Stimulated activated CD8-positive, alpha-beta memory T cell treated with anti-CD3 and anti-CD28 coated beads, Interleukin-7, amount 100 ng/mL, for 24 hours (primary cell): ENCODE results near the gene BCL2L12.
"Not testable (repeated sequence)": the region's sequence is repeated elsewhere in the genome, so short reads cannot be mapped to it uniquely, and the experiment has no call there.

Experiments
- DNase-seq: peaks from one replicate; pipeline ENCODE4 v3.0.0-alpha.2; 2020; ENCODE audit warnings: low read depth

The BCL2L12 gene

GRCh38 chr19:49665351-49666119 is at the start of gene BCL2L12, which contains the start of gene IRF3:
BCL2L12 (plus strand) TSS chr19:49665933; CDS start chr19:49666693, 760 bp downstream.
IRF3 (minus strand) TSS chr19:49665857; CDS start chr19:49664838, 1,019 bp downstream.
- DNase-seq = peak; percentile 98

GRCh38 chr19:49616532-49616931 is 49.2 kb upstream of the BCL2L12 start:
- DNase-seq = no peak

- DNase-seq = no peak
These were observed 48.8 kb upstream of the BCL2L12 start for GRCh38 chr19:49616945-49617344.

- not testable (repeated sequence) for DNase-seq
These were observed 47.9 kb upstream of the BCL2L12 start for GRCh38 chr19:49617860-49618259.

- DNase-seq = no peak
These were observed 40.5 kb upstream of the BCL2L12 start for GRCh38 chr19:49624967-49625910.

GRCh38 chr19:49626226-49626625 is 39.5 kb upstream of the BCL2L12 start:
- DNase-seq = no peak

GRCh38 chr19:49629659-49630058 is 36.1 kb upstream of the BCL2L12 start:
- DNase-seq = no peak

- DNase-seq = no peak
These were observed 34.6 kb upstream of the BCL2L12 start for GRCh38 chr19:49631014-49631588.

- DNase-seq = no peak
These were observed 34.0 kb upstream of the BCL2L12 start for GRCh38 chr19:49631610-49632192.

GRCh38 chr19:49632576-49632975 is 33.2 kb upstream of the BCL2L12 start:
- no peak for DNase-seq

- not testable (repeated sequence) for DNase-seq
These were observed 32.5 kb upstream of the BCL2L12 start for GRCh38 chr19:49633273-49633672.

GRCh38 chr19:49635530-49636232 is 30.1 kb upstream of the BCL2L12 start:
- DNase-seq = no peak

GRCh38 chr19:49636233-49636932 is 29.4 kb upstream of the BCL2L12 start:
- no peak for DNase-seq

- DNase-seq = no peak
These were observed 27.7 kb upstream of the BCL2L12 start for GRCh38 chr19:49637821-49638738.

GRCh38 chr19:49639401-49640112 is 26.2 kb upstream of the BCL2L12 start:
- DNase-seq = no peak

- DNase-seq = peak; percentile 99
These were observed 25.4 kb upstream of the BCL2L12 start, which contains the start of gene RRAS for GRCh38 chr19:49640113-49640898. RRAS (minus strand) TSS chr19:49640143; CDS start chr19:49640098, 45 bp downstream.

GRCh38 chr19:49641688-49642491 is 23.8 kb upstream of the BCL2L12 start, which contains the start of gene SCAF1:
SCAF1 (plus strand) TSS chr19:49642209; CDS start chr19:49645027, 2,818 bp downstream.
- peak; percentile 96 for DNase-seq
